HEK293T (cell line): ENCODE results near the gene DLG1.

Experiments used
- CTCF ChIA-PET: fragments of 350-600 bp; formaldehyde crosslinking; extraction: SDS; loops from one replicate; lab custom pipeline; 2021; ENCODE audit warnings: antibody characterized with exemption, inconsistent platforms; lab: Yijun Ruan, JAX
- POLR2A ChIA-PET: fragments of 350-600 bp; formaldehyde crosslinking; extraction: SDS; loops from one replicate; lab custom pipeline; 2020; ENCODE audit warnings: antibody characterized with exemption, inconsistent platforms; lab: Yijun Ruan, JAX
- DNase-seq: peaks from one replicate; pipeline ENCODE4 v3.0.0; 2012; ENCODE audit warnings: mixed read lengths; ENCODE audit errors: extremely low spot score
- ARNT ChIP-seq: fragments of 450-650 bp; IDR thresholded peaks from 2 replicates; pipeline ENCODE4 v1.6.1; 2017; ENCODE audit warnings: mild to moderate bottlenecking
- BHLHE40 ChIP-seq: fragments of 450-650 bp; IDR thresholded peaks from 2 replicates; pipeline ENCODE4 v1.6.1; 2016; ENCODE audit warnings: mild to moderate bottlenecking, moderate library complexity, borderline replicate concordance
- CTBP1 ChIP-seq: fragments of 450-650 bp; IDR thresholded peaks from 2 replicates; pipeline ENCODE4 v1.6.1; 2016; ENCODE audit warnings: borderline replicate concordance
- ELF4 ChIP-seq: fragments of 450-650 bp; IDR thresholded peaks from 2 replicates; pipeline ENCODE4 v1.6.1; 2017; ENCODE audit warnings: antibody characterized with exemption
- FOXA1 ChIP-seq: fragments of 450-650 bp; IDR thresholded peaks from 2 replicates; pipeline ENCODE4 v1.6.1; 2016; ENCODE audit warnings: mild to moderate bottlenecking
- FOXK2 ChIP-seq: fragments of 450-650 bp; IDR thresholded peaks from 2 replicates; pipeline ENCODE4 v1.6.1; 2016; ENCODE audit warnings: mild to moderate bottlenecking
- FOXM1 ChIP-seq: fragments of 450-650 bp; IDR thresholded peaks from 2 replicates; pipeline ENCODE4 v1.6.1; 2017; ENCODE audit warnings: mild to moderate bottlenecking, borderline replicate concordance
- HDGF ChIP-seq: fragments of 450-650 bp; IDR thresholded peaks from 2 replicates; pipeline ENCODE4 v1.6.1; 2017; ENCODE audit warnings: antibody characterized with exemption, borderline replicate concordance
- L3MBTL2 ChIP-seq: fragments of 450-650 bp; conservative IDR thresholded peaks from 2 replicates; pipeline ENCODE4 v1.6.1; 2016; ENCODE audit warnings: mild to moderate bottlenecking
- LEF1 ChIP-seq: fragments of 450-650 bp; IDR thresholded peaks from 2 replicates; pipeline ENCODE4 v1.6.1; 2017; ENCODE audit warnings: mild to moderate bottlenecking, borderline replicate concordance
- NFRKB ChIP-seq: fragments of 450-650 bp; IDR thresholded peaks from 2 replicates; pipeline ENCODE4 v1.6.1; 2016; ENCODE audit warnings: mild to moderate bottlenecking, moderate library complexity
- SP1 ChIP-seq: fragments of 450-650 bp; IDR thresholded peaks from 2 replicates; pipeline ENCODE4 v1.6.1; 2017
- SUZ12 ChIP-seq: fragments of 450-650 bp; IDR thresholded peaks from 2 replicates; pipeline ENCODE4 v1.6.1; 2016; ENCODE audit warnings: mild to moderate bottlenecking
- TARDBP ChIP-seq: fragments of 450-650 bp; IDR thresholded peaks from 2 replicates; pipeline ENCODE4 v1.6.1; 2016
- ZNF384 ChIP-seq: fragments of 450-650 bp; IDR thresholded peaks from 2 replicates; pipeline ENCODE4 v1.6.1; 2016
- TF ChIP-seq, protein P1 (sequence below): fragments of 450-650 bp; IDR thresholded peaks from 2 replicates; pipeline ENCODE4 v1.6.1; 2016

The DLG1 gene

GRCh38 chr3:197322149-197322548, 23.7 kb upstream of the DLG1 start:
- TF ChIP-seq NFRKB (no peak), TARDBP (no peak), ZNF384 (no peak), FOXM1 (no peak), HDGF (no peak), SUZ12 (no peak), FOXK2 (no peak)
- TF ChIP-seq, protein P1, sequence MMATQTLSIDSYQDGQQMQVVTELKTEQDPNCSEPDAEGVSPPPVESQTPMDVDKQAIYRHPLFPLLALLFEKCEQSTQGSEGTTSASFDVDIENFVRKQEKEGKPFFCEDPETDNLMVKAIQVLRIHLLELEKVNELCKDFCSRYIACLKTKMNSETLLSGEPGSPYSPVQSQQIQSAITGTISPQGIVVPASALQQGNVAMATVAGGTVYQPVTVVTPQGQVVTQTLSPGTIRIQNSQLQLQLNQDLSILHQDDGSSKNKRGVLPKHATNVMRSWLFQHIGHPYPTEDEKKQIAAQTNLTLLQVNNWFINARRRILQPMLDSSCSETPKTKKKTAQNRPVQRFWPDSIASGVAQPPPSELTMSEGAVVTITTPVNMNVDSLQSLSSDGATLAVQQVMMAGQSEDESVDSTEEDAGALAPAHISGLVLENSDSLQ = no peak
- POLR2A ChIA-PET = no interaction called here
- CTCF ChIA-PET = no interaction called here
- no peak for DNase-seq

DNA sequence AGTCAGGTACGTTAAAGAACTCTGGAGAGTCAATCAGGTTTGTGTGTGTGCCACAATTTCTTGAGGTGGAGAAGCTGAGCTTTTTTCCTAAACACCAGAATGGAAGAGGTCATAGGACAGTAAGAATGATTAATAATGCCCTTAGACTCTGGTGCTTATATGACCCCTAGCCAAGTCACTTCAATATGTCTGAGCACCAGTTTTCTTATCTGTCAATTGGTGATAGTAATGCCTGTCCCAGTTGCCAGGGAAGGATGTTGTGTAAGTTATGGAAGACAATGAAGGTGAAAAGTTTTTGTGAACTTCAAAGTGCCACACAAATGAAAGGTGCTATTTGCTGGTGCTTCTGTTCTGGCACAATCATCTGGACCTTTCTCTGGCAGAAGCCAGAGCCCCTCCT, 22.2 kb upstream of the DLG1 start:
- no peak for TF ChIP-seq NFRKB
- no peak for TF ChIP-seq TARDBP
- no peak for TF ChIP-seq CTBP1
- TF ChIP-seq HDGF = no peak
- no peak for TF ChIP-seq SUZ12
- TF ChIP-seq ELF4 = no peak
- TF ChIP-seq ZNF384 = no peak
- no peak for TF ChIP-seq FOXM1
- no peak for TF ChIP-seq BHLHE40
- TF ChIP-seq FOXK2 = no peak
- TF ChIP-seq, protein P1 = no peak
- no peak for TF ChIP-seq FOXA1
- TF ChIP-seq ARNT = no peak
- no peak for TF ChIP-seq SP1
- TF ChIP-seq L3MBTL2 = no peak
- TF ChIP-seq LEF1 = no peak
- CTCF ChIA-PET = no interaction called here
- DNase-seq = no peak
- POLR2A ChIA-PET = no interaction called here

GRCh38 chr3:197317250-197317963, 19.0 kb upstream of the DLG1 start:
- TF ChIP-seq LEF1 (no peak), ELF4 (no peak), SP1 (no peak), SUZ12 (no peak), ZNF384 (no peak), ARNT (no peak), HDGF (no peak), FOXK2 (no peak), NFRKB (no peak), L3MBTL2 (no peak), FOXA1 (no peak), FOXM1 (no peak), TARDBP (no peak)
- TF ChIP-seq, protein P1 = no peak
- POLR2A ChIA-PET = no interaction called here
- CTCF ChIA-PET = no interaction called here
- no peak for DNase-seq

- TF ChIP-seq SUZ12 (no peak), ZNF384 (no peak), TARDBP (no peak), NFRKB (no peak), BHLHE40 (no peak), ARNT (no peak), L3MBTL2 (no peak), CTBP1 (no peak), FOXM1 (no peak), FOXK2 (no peak), LEF1 (no peak), SP1 (no peak)
- TF ChIP-seq, protein P1 = no peak
- ChIA-PET POLR2A (no interaction called here), CTCF (no interaction called here)
- DNase-seq = no peak
Observed at GRCh38 chr3:197312431-197312830, 14.0 kb upstream of the DLG1 start.

DNA sequence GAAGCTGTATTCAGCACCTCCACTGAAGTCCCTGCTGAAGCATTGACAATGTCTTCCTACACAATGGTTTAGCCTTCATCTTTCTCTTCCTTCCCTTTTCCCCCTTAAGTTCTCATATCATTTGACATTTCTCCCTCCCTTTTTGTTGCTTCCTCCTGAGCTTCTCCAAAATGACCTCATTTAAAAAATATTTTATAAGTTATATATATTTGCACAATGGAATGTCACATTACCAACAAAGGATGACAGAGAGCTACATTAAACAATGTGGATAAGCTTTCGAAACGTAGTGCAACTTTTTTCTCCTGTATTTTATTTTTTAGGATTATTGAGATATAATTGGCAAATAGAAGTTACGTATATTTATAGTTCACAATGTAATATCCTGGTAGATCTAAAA, 13.2 kb upstream of the DLG1 start:
- POLR2A ChIA-PET = no interaction called here
- TF ChIP-seq L3MBTL2 = no peak
- TF ChIP-seq TARDBP = no peak
- no peak for TF ChIP-seq SUZ12
- TF ChIP-seq CTBP1 = no peak
- no peak for TF ChIP-seq HDGF
- TF ChIP-seq ZNF384 = no peak
- TF ChIP-seq, protein P1 = no peak
- no peak for TF ChIP-seq FOXM1
- no peak for TF ChIP-seq BHLHE40
- no peak for TF ChIP-seq LEF1
- no peak for TF ChIP-seq ELF4
- CTCF ChIA-PET = interaction anchor here (0.6 kb wide), 1 partner anchor 1473 kb away, joined by 3 read pairs; no protein-coding TSS in a partner anchor
- no peak for DNase-seq
